Upper lobe of right lung (tissue), 1 donor: ENCODE measurements around the gene SECTM1. TPM values are rescaled to one million over a fixed set of nuclear protein-coding genes. Genes with fewer than 3 reads are reported as not detected.

Experiments used
- ATAC-seq: fragments of 200-7000 bp; cut with Tn5 transposase; one replicate; pipeline ENCODE4 v1.9.1; 2020; ENCODE audit warnings: mild to moderate bottlenecking, moderate library complexity
- DNase-seq: peaks from one replicate; pipeline ENCODE4 v3.0.0-alpha.2; 2020
- H3K27ac ChIP-seq: fragments of 200-600 bp; one replicate; pipeline ENCODE4 v1.8.0; 2022
- H3K27me3 ChIP-seq: fragments of 200-600 bp; one replicate; pipeline ENCODE4 v1.8.0; 2022; ENCODE audit warnings: mild to moderate bottlenecking
- H3K36me3 ChIP-seq: fragments of 200-600 bp; one replicate; pipeline ENCODE4 v1.8.0; 2022
- H3K4me1 ChIP-seq: fragments of 200-600 bp; one replicate; pipeline ENCODE4 v1.8.0; 2022
- H3K4me3 ChIP-seq: fragments of 200-600 bp; one replicate; pipeline ENCODE4 v1.8.0; 2022; ENCODE audit warnings: mild to moderate bottlenecking
- H3K9me3 ChIP-seq: fragments of 200-600 bp; one replicate; pipeline ENCODE4 v1.8.0; 2022
- intact Hi-C: fragments of 100-400 bp; cut with DNase I; formaldehyde crosslinking; loops from one replicate; pipeline ENCODE4 v1.11.0; 2022
- total RNA-seq: library from RNA; stranded (reverse); fragmentation: NEBNext Ultra II Directional; extraction: Animal tissue kit (Norgen Biotek cat#: 25700); gene quantifications from one replicate; pipeline ENCODE4 v1.2.1, GENCODE V29; 2021
- TF ChIP-seq, protein P1 (sequence below): fragments of 200-600 bp; IDR thresholded peaks from one replicate; pipeline ENCODE4 v1.8.0; 2022; ENCODE audit warnings: antibody characterized with exemption
- donor health status: DM: no; HTN: yes; CAD: no; lungs with severe emphysema.

SECTM1 gene
- total RNA-seq, 1 donor from 2014 or later: 26.4 TPM

- Histone ChIP-seq H3K27ac (no peak overlapping the region), H3K9me3 (no peaks in the 10 kb centered on the region), H3K4me1 (no peaks in the 10 kb centered on the region), H3K27me3 (peaks cover 10% of the 10 kb centered on the region), H3K36me3 (no peaks in the 10 kb centered on the region), H3K4me3 (no peak overlapping the region)
- intact Hi-C loops: loop anchor here (10.0 kb wide), 2 partner anchors 51 to 201 kb away; no protein-coding TSS in a partner anchor
- DNase-seq (no peak), ATAC-seq (no peak)
- TF ChIP-seq, protein P1, sequence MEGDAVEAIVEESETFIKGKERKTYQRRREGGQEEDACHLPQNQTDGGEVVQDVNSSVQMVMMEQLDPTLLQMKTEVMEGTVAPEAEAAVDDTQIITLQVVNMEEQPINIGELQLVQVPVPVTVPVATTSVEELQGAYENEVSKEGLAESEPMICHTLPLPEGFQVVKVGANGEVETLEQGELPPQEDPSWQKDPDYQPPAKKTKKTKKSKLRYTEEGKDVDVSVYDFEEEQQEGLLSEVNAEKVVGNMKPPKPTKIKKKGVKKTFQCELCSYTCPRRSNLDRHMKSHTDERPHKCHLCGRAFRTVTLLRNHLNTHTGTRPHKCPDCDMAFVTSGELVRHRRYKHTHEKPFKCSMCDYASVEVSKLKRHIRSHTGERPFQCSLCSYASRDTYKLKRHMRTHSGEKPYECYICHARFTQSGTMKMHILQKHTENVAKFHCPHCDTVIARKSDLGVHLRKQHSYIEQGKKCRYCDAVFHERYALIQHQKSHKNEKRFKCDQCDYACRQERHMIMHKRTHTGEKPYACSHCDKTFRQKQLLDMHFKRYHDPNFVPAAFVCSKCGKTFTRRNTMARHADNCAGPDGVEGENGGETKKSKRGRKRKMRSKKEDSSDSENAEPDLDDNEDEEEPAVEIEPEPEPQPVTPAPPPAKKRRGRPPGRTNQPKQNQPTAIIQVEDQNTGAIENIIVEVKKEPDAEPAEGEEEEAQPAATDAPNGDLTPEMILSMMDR: no peak
These were observed 19.9 kb upstream of the SECTM1 start for GRCh38 chr17:82353484-82353883.

DNA sequence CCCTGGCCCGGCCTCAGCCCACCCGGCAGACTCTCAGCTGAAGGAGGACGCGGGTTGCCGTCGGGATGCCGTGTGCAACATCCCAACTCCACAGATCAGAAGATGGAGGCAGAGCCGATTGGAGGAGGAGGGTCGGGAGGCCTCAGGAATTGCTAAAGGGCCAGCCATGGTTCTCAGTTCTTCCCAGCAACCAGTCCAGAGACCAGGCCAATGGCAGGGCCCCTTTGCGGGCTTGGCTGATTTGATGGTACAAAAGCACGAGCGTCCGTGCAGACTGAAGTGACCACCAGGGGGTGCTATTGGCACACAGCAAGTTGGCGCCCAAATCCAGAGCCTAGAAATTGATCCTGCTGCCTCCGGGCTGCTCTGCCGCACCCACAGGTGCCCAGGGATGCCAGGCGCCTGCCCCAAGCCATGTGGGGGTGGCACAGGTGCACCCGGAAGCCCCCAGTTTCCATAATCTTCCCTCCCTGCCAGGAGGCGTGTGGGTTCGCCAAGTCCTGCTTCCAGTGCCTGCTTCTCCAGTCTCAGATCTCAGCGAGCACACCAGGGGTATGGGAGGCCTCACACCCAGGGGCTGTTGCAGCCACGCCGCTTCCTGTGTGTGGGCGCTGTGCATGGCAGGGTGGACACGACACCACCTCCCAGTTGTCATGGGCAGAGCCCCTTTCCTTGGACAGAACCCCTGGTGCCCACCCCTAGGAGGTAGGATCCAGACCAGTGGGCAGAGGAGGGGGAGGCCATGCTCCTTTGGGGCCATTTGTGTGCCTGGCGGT lies 18.3 kb upstream of the SECTM1 start:
- H3K4me3 ChIP-seq: no peak overlapping the region
- H3K9me3 ChIP-seq: no peaks in the 10 kb centered on the region
- peaks cover 14% of the 10 kb centered on the region for H3K27me3 ChIP-seq
- DNase-seq: peak; percentile 87
- H3K4me1 ChIP-seq: no peaks in the 10 kb centered on the region
- intact Hi-C loops: loop anchor here (10.0 kb wide), 2 partner anchors 53 to 203 kb away; no protein-coding TSS in a partner anchor
- peak; percentile 85 for ATAC-seq
- H3K27ac ChIP-seq: no peak overlapping the region
- TF ChIP-seq, protein P1: peak; percentile 97
- H3K36me3 ChIP-seq: no peaks in the 10 kb centered on the region

DNA sequence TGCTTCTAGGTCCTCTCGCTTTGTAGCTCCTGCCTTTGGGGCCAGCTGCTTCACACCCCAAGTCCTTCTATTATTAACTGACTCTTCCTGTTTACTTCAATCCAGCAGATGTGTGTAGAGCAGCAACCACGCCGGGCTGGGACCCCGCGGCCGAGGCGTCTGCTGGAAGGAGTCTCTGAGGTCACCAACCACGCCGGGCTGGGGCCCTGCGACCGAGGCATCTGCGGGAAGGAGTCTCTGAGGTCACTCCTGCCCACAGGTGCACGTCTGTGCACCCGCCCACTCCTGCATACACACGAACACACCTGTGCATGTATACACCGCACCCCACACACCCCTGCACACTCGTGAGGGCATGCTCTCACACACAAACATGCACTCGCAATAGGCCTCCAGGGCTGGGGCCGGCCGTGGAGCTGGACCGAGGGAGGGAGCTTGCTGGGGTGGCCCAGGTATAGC lies 17.7 kb upstream of the SECTM1 start:
- intact Hi-C loops: loop anchor here (10.0 kb wide), 2 partner anchors 54 to 204 kb away; no protein-coding TSS in a partner anchor
- ATAC-seq (no peak), DNase-seq (no peak)

DNA sequence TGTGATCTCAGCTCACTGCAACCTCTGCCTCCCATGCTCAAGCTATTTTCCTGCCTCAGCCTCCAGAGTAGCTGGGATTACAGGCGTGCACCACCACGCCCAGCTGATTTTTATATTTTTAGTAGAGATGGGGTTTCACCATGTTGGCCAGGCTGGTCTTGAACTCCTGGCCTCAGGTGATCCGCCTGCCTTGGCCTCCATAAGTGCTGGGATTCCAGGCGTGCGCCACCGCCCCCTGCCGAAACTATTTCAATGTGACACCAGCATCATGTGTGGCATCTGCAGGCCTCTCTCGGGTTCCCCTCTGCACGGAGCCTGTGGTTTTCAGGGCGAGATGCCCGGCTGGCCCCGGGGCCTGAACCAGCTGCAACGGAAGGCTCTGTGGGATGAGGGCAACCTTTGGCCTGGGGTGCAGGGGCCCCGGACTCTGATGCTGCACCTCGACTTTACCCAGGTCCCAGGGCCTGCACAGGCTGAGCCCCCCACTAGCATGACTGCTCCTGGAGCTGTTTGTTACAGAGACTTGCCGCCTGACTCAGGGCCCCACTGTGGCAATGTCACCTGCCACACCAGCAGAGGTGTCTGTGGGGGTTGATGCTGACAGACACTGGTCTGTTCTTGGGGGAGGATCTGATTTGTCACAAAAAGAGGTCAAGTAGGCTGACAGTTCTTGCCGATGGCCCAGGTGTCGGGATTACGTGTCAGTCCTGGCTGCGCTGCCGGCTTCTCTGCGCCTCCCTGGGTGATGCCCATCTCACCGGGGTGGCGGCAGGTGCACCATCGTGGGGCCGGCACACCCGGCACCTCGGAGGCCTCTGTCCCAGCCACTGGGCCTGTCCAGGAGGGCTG lies 16.8 kb upstream of the SECTM1 start:
- H3K4me3 ChIP-seq: no peak overlapping the region
- no peaks in the 10 kb centered on the region for H3K4me1 ChIP-seq
- no peaks in the 10 kb centered on the region for H3K36me3 ChIP-seq
- TF ChIP-seq, protein P1: peak; percentile 7
- H3K27me3 ChIP-seq: peaks cover 14% of the 10 kb centered on the region
- intact Hi-C loops: loop anchor here (10.0 kb wide), 2 partner anchors 54 to 204 kb away; no protein-coding TSS in a partner anchor
- H3K27ac ChIP-seq: no peak overlapping the region
- ATAC-seq (no peak), DNase-seq (no peak)
- H3K9me3 ChIP-seq: no peaks in the 10 kb centered on the region

More for the DNA sequence above, 17.7 kb upstream of the SECTM1 start:
- no peaks in the 10 kb centered on the region for H3K36me3 ChIP-seq
- H3K4me3 ChIP-seq: no peak overlapping the region
- peaks cover 14% of the 10 kb centered on the region for H3K27me3 ChIP-seq
- TF ChIP-seq, protein P1: no peak
- no peak overlapping the region for H3K27ac ChIP-seq
- no peaks in the 10 kb centered on the region for H3K9me3 ChIP-seq
- H3K4me1 ChIP-seq: no peaks in the 10 kb centered on the region

- no peaks in the 10 kb centered on the region for H3K9me3 ChIP-seq
- DNase-seq (no peak), ATAC-seq (no peak)
These were observed 15.7 kb upstream of the SECTM1 start for GRCh38 chr17:82349287-82349701.

More at GRCh38 chr17:82349287-82349701, 15.7 kb upstream of the SECTM1 start:
- TF ChIP-seq, protein P1: no peak
- H3K4me3 ChIP-seq: no peak overlapping the region
- H3K4me1 ChIP-seq: no peaks in the 10 kb centered on the region
- H3K27ac ChIP-seq: no peak overlapping the region
- intact Hi-C loops: no loop called here
- H3K27me3 ChIP-seq: peaks cover 14% of the 10 kb centered on the region
- no peaks in the 10 kb centered on the region for H3K36me3 ChIP-seq
